Keratinocyte (primary cell): ENCODE data around the gene DMD.

ENCODE experiments used
- EZH2 ChIP-seq: IDR thresholded peaks from one replicate; pipeline ENCODE4 v1.6.1; 2012; ENCODE audit warnings: inconsistent platforms, mild to moderate bottlenecking, low read length, moderate library complexity
- TF ChIP-seq, protein P1 (sequence below), 3 experiments: IDR thresholded peaks in 1 of 3; conservative IDR thresholded peaks in 1 of 3; optimal IDR thresholded peaks in 1 of 3; 2 replicates in 2 of 3; 3 replicates in 1 of 3; pipeline versions ENCODE3 to v1.5.1; 2011; ENCODE audit warnings: low read length in 3 of 3, mild to moderate bottlenecking in 3 of 3, moderate library complexity in 2 of 3, control low read depth in 1 of 3, inconsistent platforms in 1 of 3; ENCODE audit not compliant: insufficient read depth in 2 of 3; ENCODE audit errors: extremely low read depth in 1 of 3

DNA sequence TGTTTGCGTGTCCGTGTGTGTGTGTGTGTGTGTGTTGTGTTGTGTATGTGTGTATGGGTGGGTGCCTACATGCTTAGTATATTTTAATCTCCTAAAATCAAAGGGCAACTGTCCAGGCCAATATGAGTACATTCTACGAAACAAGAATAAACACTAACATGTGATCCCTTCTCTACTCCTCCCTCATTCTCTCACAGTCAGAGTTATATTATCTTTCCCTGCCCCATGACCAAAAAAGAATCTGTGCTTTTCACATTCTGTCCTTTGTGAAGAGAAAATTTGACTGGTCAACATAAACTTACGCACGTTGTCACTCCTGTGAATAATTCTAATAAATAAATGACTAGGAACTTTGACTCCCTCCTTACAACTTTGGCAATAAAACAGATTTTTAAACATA, 532.9 kb downstream of the DMD start:
- TF ChIP-seq, protein P1, sequence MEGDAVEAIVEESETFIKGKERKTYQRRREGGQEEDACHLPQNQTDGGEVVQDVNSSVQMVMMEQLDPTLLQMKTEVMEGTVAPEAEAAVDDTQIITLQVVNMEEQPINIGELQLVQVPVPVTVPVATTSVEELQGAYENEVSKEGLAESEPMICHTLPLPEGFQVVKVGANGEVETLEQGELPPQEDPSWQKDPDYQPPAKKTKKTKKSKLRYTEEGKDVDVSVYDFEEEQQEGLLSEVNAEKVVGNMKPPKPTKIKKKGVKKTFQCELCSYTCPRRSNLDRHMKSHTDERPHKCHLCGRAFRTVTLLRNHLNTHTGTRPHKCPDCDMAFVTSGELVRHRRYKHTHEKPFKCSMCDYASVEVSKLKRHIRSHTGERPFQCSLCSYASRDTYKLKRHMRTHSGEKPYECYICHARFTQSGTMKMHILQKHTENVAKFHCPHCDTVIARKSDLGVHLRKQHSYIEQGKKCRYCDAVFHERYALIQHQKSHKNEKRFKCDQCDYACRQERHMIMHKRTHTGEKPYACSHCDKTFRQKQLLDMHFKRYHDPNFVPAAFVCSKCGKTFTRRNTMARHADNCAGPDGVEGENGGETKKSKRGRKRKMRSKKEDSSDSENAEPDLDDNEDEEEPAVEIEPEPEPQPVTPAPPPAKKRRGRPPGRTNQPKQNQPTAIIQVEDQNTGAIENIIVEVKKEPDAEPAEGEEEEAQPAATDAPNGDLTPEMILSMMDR (optimal IDR thresholded peaks at IDR 0.05 in 1 of 3, IDR thresholded peaks at IDR 0.05 in 1 of 3, conservative IDR thresholded peaks at IDR 0.05 in 1 of 3; ENCODE audit: extremely low read depth in 1 of 3, insufficient read depth in 2 of 3, low read length in 3 of 3) = no peak
- no peak for TF ChIP-seq EZH2
